ENCODE data around the gene NKX3-2. TPM values are rescaled to one million over a fixed set of nuclear protein-coding genes. Genes with fewer than 3 reads are reported as not detected.

The NKX3-2 gene
- total RNA-seq, 1 donor from 2014 or later = 5.9 TPM

DNA sequence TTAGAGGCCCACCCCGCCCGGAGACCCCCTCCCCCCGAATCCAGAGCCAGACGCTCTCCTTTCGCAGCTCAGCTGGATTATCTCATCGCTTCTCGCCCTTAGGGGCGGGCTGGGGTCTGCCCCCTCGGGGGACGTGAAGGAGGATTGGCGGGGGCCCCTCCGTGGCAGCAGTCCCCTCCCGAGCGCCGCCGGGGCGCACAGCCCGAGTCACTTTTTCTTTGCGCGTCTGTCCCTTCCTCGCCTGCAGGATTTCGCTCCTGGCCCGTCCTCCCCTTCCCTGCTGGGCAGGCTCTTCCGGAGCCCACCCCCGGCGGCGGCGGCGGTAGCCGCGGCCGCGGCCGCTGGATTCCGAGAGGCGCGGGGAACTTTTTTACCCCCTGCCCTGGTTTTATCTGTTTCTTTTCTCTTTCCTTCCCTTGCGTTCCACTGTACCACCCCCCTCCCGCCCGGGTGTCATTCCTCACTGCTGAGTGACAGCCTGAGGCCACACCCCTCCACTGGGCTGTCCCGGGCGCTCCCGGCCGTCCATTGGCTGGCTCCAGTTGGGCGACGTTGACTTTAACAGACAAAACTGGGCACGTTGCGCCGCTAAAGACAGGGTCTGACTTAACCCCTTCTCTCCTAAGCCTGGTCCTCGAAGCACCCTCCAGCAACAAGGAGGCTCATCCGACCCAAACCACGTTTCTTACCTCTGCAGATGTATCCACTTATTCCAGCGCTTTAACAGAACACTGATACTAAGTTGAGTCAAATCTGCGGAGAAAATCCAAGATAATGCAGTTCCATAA is 492 bp upstream of the NKX3-2 start:
- Histone ChIP-seq H2AFZ (ENCODE audit: low read depth, low read length) (peak overlapping the region; percentile 29), H3K4me3 (ENCODE audit: insufficient read depth, low read depth, low read length) (peak overlapping the region; percentile 60), H3K9me3 (ENCODE audit: insufficient read depth, low read depth, low read length) (no peaks in the 10 kb centered on the region), H4K20me1 (ENCODE audit: insufficient read depth, low read length) (peaks cover 23% of the 10 kb centered on the region), H3K4me1 (ENCODE audit: insufficient read depth, low read length) (peaks cover 9% of the 10 kb centered on the region), H3K27me3 (ENCODE audit: insufficient read depth, low read length) (peaks cover 83% of the 10 kb centered on the region), H3K79me2 (ENCODE audit: insufficient read depth, low read length) (no peaks in the 10 kb centered on the region), H3K36me3 (ENCODE audit: insufficient read depth, low read length) (no peaks in the 10 kb centered on the region), H3K4me2 (ENCODE audit: low read length) (peak overlapping the region; percentile 80), H3K27ac (ENCODE audit: low read depth, low read length) (no peak overlapping the region), H3K9ac (ENCODE audit: low read length) (peak overlapping the region; percentile 31)
- H3K9me3 Mint-ChIP-seq (ENCODE audit: unreplicated experiment) = peaks cover 3% of the 10 kb centered on the region
- H3K27me3 Mint-ChIP-seq (ENCODE audit: low read depth, unreplicated experiment) = peaks cover 21% of the 10 kb centered on the region
- TF ChIP-seq EZH2 (IDR thresholded peaks at IDR 0.05; ENCODE audit: insufficient read depth, low read length) = no peak
- TF ChIP-seq, protein P1, sequence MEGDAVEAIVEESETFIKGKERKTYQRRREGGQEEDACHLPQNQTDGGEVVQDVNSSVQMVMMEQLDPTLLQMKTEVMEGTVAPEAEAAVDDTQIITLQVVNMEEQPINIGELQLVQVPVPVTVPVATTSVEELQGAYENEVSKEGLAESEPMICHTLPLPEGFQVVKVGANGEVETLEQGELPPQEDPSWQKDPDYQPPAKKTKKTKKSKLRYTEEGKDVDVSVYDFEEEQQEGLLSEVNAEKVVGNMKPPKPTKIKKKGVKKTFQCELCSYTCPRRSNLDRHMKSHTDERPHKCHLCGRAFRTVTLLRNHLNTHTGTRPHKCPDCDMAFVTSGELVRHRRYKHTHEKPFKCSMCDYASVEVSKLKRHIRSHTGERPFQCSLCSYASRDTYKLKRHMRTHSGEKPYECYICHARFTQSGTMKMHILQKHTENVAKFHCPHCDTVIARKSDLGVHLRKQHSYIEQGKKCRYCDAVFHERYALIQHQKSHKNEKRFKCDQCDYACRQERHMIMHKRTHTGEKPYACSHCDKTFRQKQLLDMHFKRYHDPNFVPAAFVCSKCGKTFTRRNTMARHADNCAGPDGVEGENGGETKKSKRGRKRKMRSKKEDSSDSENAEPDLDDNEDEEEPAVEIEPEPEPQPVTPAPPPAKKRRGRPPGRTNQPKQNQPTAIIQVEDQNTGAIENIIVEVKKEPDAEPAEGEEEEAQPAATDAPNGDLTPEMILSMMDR (IDR thresholded peaks at IDR 0.05; ENCODE audit: insufficient read depth, low read depth, low read length) = no peak
- peak overlapping the region; percentile 92 for H3K4me3 Mint-ChIP-seq (ENCODE audit: unreplicated experiment)
- peak; percentile 23 for DNase-seq (ENCODE audit: low read depth)
- H3K27ac Mint-ChIP-seq (ENCODE audit: unreplicated experiment) = peak overlapping the region; percentile 67
- H3K36me3 Mint-ChIP-seq (ENCODE audit: low read depth, unreplicated experiment) = peaks cover 7% of the 10 kb centered on the region
- peaks cover 5% of the 10 kb centered on the region for H3K4me1 Mint-ChIP-seq (ENCODE audit: low read depth, unreplicated experiment)
- no peak for FAIRE-seq

GRCh38 chr4:13543032-13543838 is 1.1 kb downstream of the NKX3-2 start:
- DNase-seq (ENCODE audit: low read depth) (no peak), FAIRE-seq (no peak)
- Histone ChIP-seq H3K4me3 (ENCODE audit: insufficient read depth, low read depth, low read length) (peak overlapping the region; percentile 60), H3K36me3 (ENCODE audit: insufficient read depth, low read length) (no peaks in the 10 kb centered on the region), H3K79me2 (ENCODE audit: insufficient read depth, low read length) (no peaks in the 10 kb centered on the region), H3K9me3 (ENCODE audit: insufficient read depth, low read depth, low read length) (peaks cover 3% of the 10 kb centered on the region), H2AFZ (ENCODE audit: low read depth, low read length) (peak overlapping the region; percentile 41), H3K4me2 (ENCODE audit: low read length) (peak overlapping the region; percentile 80), H3K27ac (ENCODE audit: low read depth, low read length) (no peak overlapping the region), H3K27me3 (ENCODE audit: insufficient read depth, low read length) (peaks cover 89% of the 10 kb centered on the region), H4K20me1 (ENCODE audit: insufficient read depth, low read length) (peaks cover 27% of the 10 kb centered on the region), H3K9ac (ENCODE audit: low read length) (peak overlapping the region; percentile 18), H3K4me1 (ENCODE audit: insufficient read depth, low read length) (peaks cover 9% of the 10 kb centered on the region)
- Mint-ChIP-seq H3K36me3 (ENCODE audit: low read depth, unreplicated experiment) (peaks cover 9% of the 10 kb centered on the region), H3K4me3 (ENCODE audit: unreplicated experiment) (peak overlapping the region; percentile 91), H3K27ac (ENCODE audit: unreplicated experiment) (peak overlapping the region; percentile 47), H3K27me3 (ENCODE audit: low read depth, unreplicated experiment) (peaks cover 28% of the 10 kb centered on the region), H3K9me3 (ENCODE audit: unreplicated experiment) (peaks cover 8% of the 10 kb centered on the region), H3K4me1 (ENCODE audit: low read depth, unreplicated experiment) (peaks cover 2% of the 10 kb centered on the region)
- TF ChIP-seq, protein P1 (IDR thresholded peaks at IDR 0.05; ENCODE audit: insufficient read depth, low read depth, low read length) = no peak
- TF ChIP-seq EZH2 (IDR thresholded peaks at IDR 0.05; ENCODE audit: insufficient read depth, low read length) = no peak
